Measurements from ENCODE around the gene DNER. TPM values are rescaled to one million over a fixed set of nuclear protein-coding genes. Genes with fewer than 3 reads are reported as not detected.
"Not testable (repeated sequence)": the region's sequence is repeated elsewhere in the genome, so short reads cannot be mapped to it uniquely, and the experiment has no call there.

The DNER gene
- total RNA-seq, 1 donor from 2014 or later: 1.00 TPM

GRCh38 chr2:229719926-229720647, 5.7 kb upstream of the DNER start:
- intact Hi-C loops (cut with DNase I): no loop called here
- DNase-seq (ENCODE audit: low spot score): no peak

GRCh38 chr2:229718057-229718456, 3.7 kb upstream of the DNER start:
- intact Hi-C loops (cut with DNase I): no loop called here
- no peak for DNase-seq (ENCODE audit: low spot score)

GRCh38 chr2:229715895-229716507, 1.6 kb upstream of the DNER start:
- intact Hi-C loops (cut with DNase I): no loop called here

DNA sequence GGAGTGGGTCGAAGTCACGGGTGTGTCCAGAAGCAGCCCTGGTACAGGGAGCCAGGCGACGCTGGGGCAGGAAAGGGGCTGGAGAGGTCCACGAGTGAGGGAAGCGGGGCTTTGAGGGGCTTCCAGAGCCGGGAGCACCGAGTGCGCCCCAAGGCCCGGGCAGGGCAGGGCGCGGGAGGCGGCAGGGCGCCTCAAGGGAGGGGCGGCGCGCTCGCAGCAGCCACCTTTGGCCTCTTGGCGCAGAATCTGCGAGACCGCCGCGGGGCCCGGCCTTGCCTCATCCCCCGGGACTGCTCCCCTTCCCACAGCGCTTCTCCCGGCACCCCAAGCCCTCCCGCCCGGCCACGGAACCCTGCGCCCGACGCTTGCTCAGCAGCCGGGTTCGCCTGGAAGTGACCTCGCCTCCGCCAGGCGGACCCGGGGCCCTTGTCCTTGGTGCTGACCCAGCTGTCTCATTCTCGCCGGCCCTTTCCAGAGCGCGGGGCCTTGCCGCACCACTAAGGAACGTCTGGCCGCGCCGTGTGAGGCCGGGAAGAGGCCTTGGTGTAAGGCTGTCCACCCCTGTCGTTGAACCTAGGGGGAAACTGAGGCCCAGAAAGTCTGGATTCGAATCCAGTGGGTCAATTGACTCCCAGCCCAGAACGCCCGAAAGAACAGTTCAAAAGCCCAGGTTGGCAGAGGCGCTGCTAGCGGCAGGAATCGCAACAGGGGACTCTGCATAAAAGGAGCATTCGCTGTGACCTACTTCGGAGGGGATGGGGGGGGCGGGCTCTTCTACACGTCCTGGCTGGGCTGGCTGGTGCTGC, 584 bp upstream of the DNER start:
- intact Hi-C loops (cut with DNase I): no loop called here
- no peak for DNase-seq (ENCODE audit: low spot score)

More at GRCh38 chr2:229715895-229716507, 1.6 kb upstream of the DNER start:
- no peak for DNase-seq (ENCODE audit: low spot score)

DNA sequence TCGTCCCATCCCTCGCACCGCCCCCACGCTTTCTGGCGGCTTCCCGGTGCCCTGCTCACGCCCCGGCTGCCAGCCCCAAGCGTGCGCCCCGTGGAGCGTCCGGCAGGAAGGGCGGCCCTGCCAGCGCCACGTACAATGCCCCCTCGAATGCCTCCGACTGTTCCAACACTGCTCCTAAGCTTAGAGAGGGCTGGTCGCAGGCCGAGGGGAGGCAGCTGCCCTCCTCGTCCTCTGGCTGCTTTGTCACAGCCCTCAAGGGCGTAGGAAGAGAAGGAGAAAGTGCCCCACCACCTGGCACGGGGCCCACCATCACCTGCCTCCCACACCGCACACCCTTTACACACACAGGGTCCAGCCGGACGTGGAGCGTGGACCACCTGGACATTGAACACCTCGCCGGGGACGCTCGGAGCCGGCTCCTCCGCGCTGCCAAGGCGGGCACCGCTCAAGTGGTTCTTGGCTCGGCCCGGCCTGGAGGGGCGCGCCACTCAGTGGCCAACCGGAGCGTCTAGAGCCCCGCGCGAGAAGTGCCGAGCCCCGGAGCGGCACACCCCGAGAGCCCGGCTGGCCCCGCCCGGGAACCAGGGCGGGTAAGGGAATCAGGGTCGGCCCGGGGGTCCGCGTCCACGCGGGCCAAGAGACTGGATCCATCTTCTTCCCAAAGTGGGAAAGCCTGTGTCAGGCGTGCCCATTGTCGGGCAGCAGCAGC, 830 bp downstream of the DNER start:
- intact Hi-C loops (cut with DNase I): no loop called here
- no peak for DNase-seq (ENCODE audit: low spot score)

- intact Hi-C loops (cut with DNase I): no loop called here
- no peak for DNase-seq (ENCODE audit: low spot score)
Measured at GRCh38 chr2:229712136-229712535, 2.2 kb downstream of the DNER start.

GRCh38 chr2:229708335-229708734, 6.0 kb downstream of the DNER start:
- no peak for DNase-seq (ENCODE audit: low spot score)
- intact Hi-C loops (cut with DNase I): no loop called here

GRCh38 chr2:229703909-229704630, 10.3 kb downstream of the DNER start:
- intact Hi-C loops (cut with DNase I): no loop called here
- DNase-seq (ENCODE audit: low spot score): no peak

DNA sequence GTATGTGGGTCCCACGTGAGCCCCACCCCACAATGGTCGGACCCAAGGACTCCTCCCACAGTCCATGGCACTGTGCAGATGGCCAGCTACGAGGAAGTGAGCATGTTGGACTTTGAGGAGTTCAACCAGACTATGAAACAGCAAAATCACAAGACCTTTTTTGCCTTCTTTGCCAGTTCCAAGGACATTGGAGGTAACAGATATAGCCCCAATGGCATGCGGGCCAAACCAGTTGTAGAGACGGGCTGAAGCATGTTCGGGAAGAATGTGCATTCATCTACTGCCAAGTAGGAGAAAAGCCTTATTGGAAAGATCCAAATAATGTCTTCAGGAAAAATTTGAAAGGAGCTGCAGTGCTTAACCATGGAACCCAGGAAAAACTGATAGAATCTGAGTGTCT, 12.6 kb downstream of the DNER start:
- intact Hi-C loops (cut with DNase I): no loop called here
- no peak for DNase-seq (ENCODE audit: low spot score)

- intact Hi-C loops (cut with DNase I): no loop called here
- no peak for DNase-seq (ENCODE audit: low spot score)
Measured at GRCh38 chr2:229701062-229701461, 13.3 kb downstream of the DNER start.

GRCh38 chr2:229695961-229696360, 18.4 kb downstream of the DNER start:
- intact Hi-C loops (cut with DNase I): no loop called here
- no peak for DNase-seq (ENCODE audit: low spot score)

GRCh38 chr2:229693845-229694244, 20.5 kb downstream of the DNER start:
- intact Hi-C loops (cut with DNase I): not testable (repeated sequence)

DNA sequence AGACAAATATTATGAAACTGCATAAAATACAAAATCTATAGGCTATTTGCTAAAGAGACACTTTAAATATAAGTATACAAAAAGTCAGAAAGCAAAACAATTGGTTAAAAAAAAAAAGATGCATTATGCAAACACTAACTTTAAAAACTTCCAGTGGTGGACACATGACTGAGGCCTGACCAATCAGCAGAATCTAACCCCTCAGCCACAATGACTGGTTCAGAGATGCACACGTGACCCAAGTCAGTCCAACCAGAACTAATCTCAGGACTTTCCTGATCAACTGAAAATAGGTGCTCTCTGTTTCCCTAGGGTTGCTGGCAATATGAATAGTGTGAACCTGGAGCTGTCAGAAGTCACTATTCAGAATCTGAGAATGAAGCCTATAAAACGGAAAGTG, 22.7 kb downstream of the DNER start:
- DNase-seq (ENCODE audit: low spot score): no peak
- intact Hi-C loops (cut with DNase I): no loop called here

More at GRCh38 chr2:229693845-229694244, 20.5 kb downstream of the DNER start:
- not testable (repeated sequence) for DNase-seq (ENCODE audit: low spot score)

- intact Hi-C loops (cut with DNase I): no loop called here
- no peak for DNase-seq (ENCODE audit: low spot score)
Measured at GRCh38 chr2:229689307-229689839, 25.0 kb downstream of the DNER start.

- intact Hi-C loops (cut with DNase I): no loop called here
- no peak for DNase-seq (ENCODE audit: low spot score)
Measured at GRCh38 chr2:229688141-229688540, 26.2 kb downstream of the DNER start.

- intact Hi-C loops (cut with DNase I): no loop called here
- no peak for DNase-seq (ENCODE audit: low spot score)
Measured at GRCh38 chr2:229686122-229686919, 28.0 kb downstream of the DNER start.

DNA sequence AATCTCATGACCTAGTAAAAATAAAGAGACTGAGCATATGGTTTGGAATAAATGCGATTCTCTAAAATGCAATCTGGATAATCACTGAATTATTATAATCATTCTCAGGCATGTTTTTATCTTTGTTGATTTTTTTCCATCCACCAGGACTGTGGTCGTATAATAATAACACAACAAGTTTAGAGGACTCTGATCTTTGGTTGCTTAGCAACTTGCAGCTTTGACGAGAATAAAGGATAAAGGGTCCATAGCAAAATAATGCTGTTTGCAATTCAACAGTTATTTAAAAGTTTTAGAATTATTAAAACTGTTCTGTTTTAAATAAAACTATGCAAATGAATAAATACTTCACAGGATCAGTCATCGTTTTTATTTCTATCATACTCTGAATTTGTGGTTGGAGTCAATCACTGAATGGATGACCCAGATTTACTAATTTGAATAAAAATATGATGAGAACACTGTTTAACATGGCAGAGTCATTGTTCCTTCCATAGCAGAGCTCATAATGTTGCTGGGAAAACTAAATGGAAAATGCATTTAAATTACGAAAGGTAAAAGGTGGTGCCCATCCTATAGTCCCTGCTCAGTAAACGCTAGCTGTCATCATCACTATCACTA, 29.3 kb downstream of the DNER start:
- intact Hi-C loops (cut with DNase I): no loop called here
- no peak for DNase-seq (ENCODE audit: low spot score)
